ENCODE results near the gene FIBCD1.

The FIBCD1 gene

GRCh38 chr9:130927995-130928900 lies 10.8 kb downstream of the FIBCD1 start:
- Histone ChIP-seq H4K20me1 (ENCODE audit: insufficient read depth) (no peaks in the 10 kb centered on the region), H3K27ac (no peak overlapping the region), H3K79me2 (ENCODE audit: insufficient read depth, low read depth) (no peaks in the 10 kb centered on the region), H3K4me3 (IDR thresholded peaks at IDR 0.05; ENCODE audit: insufficient read depth, low read depth, low read length) (no peak overlapping the region), H3K4me1 (ENCODE audit: low read depth, poor library complexity, severe bottlenecking) (peaks cover 5% of the 10 kb centered on the region), H3K4me2 (no peak overlapping the region), H3K9ac (no peak overlapping the region), H3K36me3 (ENCODE audit: insufficient read depth) (no peaks in the 10 kb centered on the region), H2AFZ (ENCODE audit: low read depth) (no peak overlapping the region), H3K27me3 (ENCODE audit: insufficient read depth, low read depth) (peaks cover 97% of the 10 kb centered on the region)
- TF ChIP-seq CTCF (conservative IDR thresholded peaks at IDR 0.05; ENCODE audit: low read depth, low read length), result no peak

GRCh38 chr9:130927338-130927737 lies 11.7 kb downstream of the FIBCD1 start:
- no peaks in the 10 kb centered on the region for H3K79me2 ChIP-seq (ENCODE audit: insufficient read depth, low read depth)
- H2AFZ ChIP-seq (ENCODE audit: low read depth), result no peak overlapping the region
- no peak overlapping the region for H3K9ac ChIP-seq
- no peaks in the 10 kb centered on the region for H3K36me3 ChIP-seq (ENCODE audit: insufficient read depth)
- peaks cover 5% of the 10 kb centered on the region for H3K4me1 ChIP-seq (ENCODE audit: low read depth, poor library complexity, severe bottlenecking)
- H3K27ac ChIP-seq, result no peak overlapping the region
- TF ChIP-seq CTCF (conservative IDR thresholded peaks at IDR 0.05; ENCODE audit: low read depth, low read length), result no peak
- H4K20me1 ChIP-seq (ENCODE audit: insufficient read depth), result no peaks in the 10 kb centered on the region
- no peak overlapping the region for H3K4me3 ChIP-seq (IDR thresholded peaks at IDR 0.05; ENCODE audit: insufficient read depth, low read depth, low read length)
- H3K27me3 ChIP-seq (ENCODE audit: insufficient read depth, low read depth), result peaks cover 97% of the 10 kb centered on the region
- no peak overlapping the region for H3K4me2 ChIP-seq

GRCh38 chr9:130925050-130925678 lies 13.9 kb downstream of the FIBCD1 start:
- H3K4me1 ChIP-seq (ENCODE audit: low read depth, poor library complexity, severe bottlenecking), result no peaks in the 10 kb centered on the region
- no peak overlapping the region for H2AFZ ChIP-seq (ENCODE audit: low read depth)
- H3K4me3 ChIP-seq (IDR thresholded peaks at IDR 0.05; ENCODE audit: insufficient read depth, low read depth, low read length), result no peak overlapping the region
- no peaks in the 10 kb centered on the region for H4K20me1 ChIP-seq (ENCODE audit: insufficient read depth)
- H3K27ac ChIP-seq, result no peak overlapping the region
- H3K36me3 ChIP-seq (ENCODE audit: insufficient read depth), result no peaks in the 10 kb centered on the region
- no peak overlapping the region for H3K9ac ChIP-seq
- H3K79me2 ChIP-seq (ENCODE audit: insufficient read depth, low read depth), result no peaks in the 10 kb centered on the region
- TF ChIP-seq CTCF (conservative IDR thresholded peaks at IDR 0.05; ENCODE audit: low read depth, low read length), result no peak
- no peak overlapping the region for H3K4me2 ChIP-seq
- peaks cover 99% of the 10 kb centered on the region for H3K27me3 ChIP-seq (ENCODE audit: insufficient read depth, low read depth)

- no peak overlapping the region for H3K27ac ChIP-seq
- peaks cover 100% of the 10 kb centered on the region for H3K27me3 ChIP-seq (ENCODE audit: insufficient read depth, low read depth)
- no peaks in the 10 kb centered on the region for H4K20me1 ChIP-seq (ENCODE audit: insufficient read depth)
- H3K4me2 ChIP-seq, result no peak overlapping the region
- H2AFZ ChIP-seq (ENCODE audit: low read depth), result no peak overlapping the region
- no peaks in the 10 kb centered on the region for H3K4me1 ChIP-seq (ENCODE audit: low read depth, poor library complexity, severe bottlenecking)
- H3K36me3 ChIP-seq (ENCODE audit: insufficient read depth), result no peaks in the 10 kb centered on the region
- H3K79me2 ChIP-seq (ENCODE audit: insufficient read depth, low read depth), result no peaks in the 10 kb centered on the region
- no peak overlapping the region for H3K9ac ChIP-seq
- no peak for TF ChIP-seq CTCF (conservative IDR thresholded peaks at IDR 0.05; ENCODE audit: low read depth, low read length)
- no peak overlapping the region for H3K4me3 ChIP-seq (IDR thresholded peaks at IDR 0.05; ENCODE audit: insufficient read depth, low read depth, low read length)
These were observed 14.6 kb downstream of the FIBCD1 start for GRCh38 chr9:130924448-130924788.
